Measurements from ENCODE around the gene KRTAP1-3. TPM values are rescaled to one million over a fixed set of nuclear protein-coding genes. Genes with fewer than 3 reads are reported as not detected.
"Not testable (repeated sequence)": the region's sequence is repeated elsewhere in the genome, so short reads cannot be mapped to it uniquely, and the experiment has no call there.

The KRTAP1-3 gene
- total RNA-seq = not detected

- 87 to 89% methylated on average over 7 to 10 of the region's 10 CpGs for WGBS, 2 donors
These were observed at the start of gene KRTAP1-3 for GRCh38 chr17:41034346-41034935. KRTAP1-3 (minus strand) TSS chr17:41034874; CDS start chr17:41034821, 53 bp downstream.

GRCh38 chr17:41084100-41084856 is 49.6 kb upstream of the KRTAP1-3 start, which contains the start of gene KRTAP4-7:
KRTAP4-7 (plus strand) TSS chr17:41084150; CDS start chr17:41084207, 57 bp downstream.
- DNase-seq; H3K27ac ChIP-seq; H3K4me3 ChIP-seq; H3K27me3 ChIP-seq; intact Hi-C loops (cut with DNase I); H3K4me1 ChIP-seq; H3K9me3 ChIP-seq; H3K36me3 ChIP-seq (replicated peaks in 1 of 2; ENCODE audit: insufficient read depth in 1 of 2, low read depth in 2 of 2); ATAC-seq: not testable (repeated sequence)
- 53 to 58% methylated on average over 6 to 8 of the region's 14 CpGs for WGBS, 2 donors

More at GRCh38 chr17:41034346-41034935, at the start of gene KRTAP1-3:
- ATAC-seq; H3K4me3 ChIP-seq; H3K36me3 ChIP-seq (replicated peaks in 1 of 2; ENCODE audit: insufficient read depth in 1 of 2, low read depth in 2 of 2); H3K9me3 ChIP-seq; H3K27ac ChIP-seq; H3K27me3 ChIP-seq; H3K4me1 ChIP-seq; DNase-seq; intact Hi-C loops (cut with DNase I): not testable (repeated sequence)

- H3K27ac ChIP-seq; intact Hi-C loops (cut with DNase I); H3K27me3 ChIP-seq; H3K4me3 ChIP-seq; H3K36me3 ChIP-seq (replicated peaks in 1 of 2; ENCODE audit: insufficient read depth in 1 of 2, low read depth in 2 of 2); H3K4me1 ChIP-seq; H3K9me3 ChIP-seq; DNase-seq; ATAC-seq: not testable (repeated sequence)
- 59% methylated on average over 2 of the region's 2 CpGs for WGBS, 2 donors
These were observed 48.8 kb upstream of the KRTAP1-3 start for GRCh38 chr17:41083427-41083826.

- H3K4me1 ChIP-seq = no peaks in the 10 kb centered on the region
- TF ChIP-seq CTCF (IDR thresholded peaks at IDR 0.05) (no peak), POLR2A (IDR thresholded peaks at IDR 0.05) (no peak)
- DNase-seq = no peak
- H3K9me3 ChIP-seq = no peaks in the 10 kb centered on the region
- intact Hi-C loops (cut with DNase I) = no loop called here
- 28 to 42% methylated on average over 4 of the region's 4 CpGs for WGBS, 2 donors
- no peaks in the 10 kb centered on the region for H3K27me3 ChIP-seq
- no peak for ATAC-seq
- no peak overlapping the region for H3K4me3 ChIP-seq
- H3K36me3 ChIP-seq (replicated peaks in 1 of 2; ENCODE audit: insufficient read depth in 1 of 2, low read depth in 2 of 2) = no peaks in the 10 kb centered on the region
- no peak overlapping the region for H3K27ac ChIP-seq
These were observed 48.0 kb upstream of the KRTAP1-3 start for GRCh38 chr17:41082626-41083025.

- Histone ChIP-seq H3K4me3 (no peak overlapping the region), H3K9me3 (no peaks in the 10 kb centered on the region), H3K4me1 (no peaks in the 10 kb centered on the region), H3K36me3 (replicated peaks in 1 of 2; ENCODE audit: insufficient read depth in 1 of 2, low read depth in 2 of 2) (no peaks in the 10 kb centered on the region), H3K27me3 (no peaks in the 10 kb centered on the region), H3K27ac (no peak overlapping the region)
- ATAC-seq (no peak), DNase-seq (no peak)
- intact Hi-C loops (cut with DNase I) = no loop called here
- no peak for TF ChIP-seq CTCF (IDR thresholded peaks at IDR 0.05)
- TF ChIP-seq POLR2A (IDR thresholded peaks at IDR 0.05) = no peak
These were observed 42.1 kb upstream of the KRTAP1-3 start for GRCh38 chr17:41076788-41077187.

- intact Hi-C loops (cut with DNase I) = no loop called here
- H3K27me3 ChIP-seq = no peaks in the 10 kb centered on the region
These were observed 39.0 kb upstream of the KRTAP1-3 start for GRCh38 chr17:41073676-41074075.

More at GRCh38 chr17:41073676-41074075, 39.0 kb upstream of the KRTAP1-3 start:
- no peak for DNase-seq
- H3K9me3 ChIP-seq = no peaks in the 10 kb centered on the region
- no peak overlapping the region for H3K4me3 ChIP-seq
- TF ChIP-seq CTCF (IDR thresholded peaks at IDR 0.05) = no peak
- TF ChIP-seq POLR2A (IDR thresholded peaks at IDR 0.05) = no peak
- ATAC-seq = no peak
- H3K36me3 ChIP-seq (replicated peaks in 1 of 2; ENCODE audit: insufficient read depth in 1 of 2, low read depth in 2 of 2) = no peaks in the 10 kb centered on the region
- WGBS, 2 donors = 91 to 92% methylated on average over 2 of the region's 2 CpGs
- no peaks in the 10 kb centered on the region for H3K4me1 ChIP-seq
- H3K27ac ChIP-seq = no peak overlapping the region
